ENCODE data around the gene MAPKAP1. TPM values are rescaled to one million over a fixed set of nuclear protein-coding genes. Genes with fewer than 3 reads are reported as not detected.

Gene MAPKAP1
- total and polyA plus RNA-seq, 2 of the 13 experiments (the other 11 are each of a cell fraction or from before 2014, with no cell fraction given), result 45.0 to 64.3 TPM

- TF ChIP-seq, protein P1, sequence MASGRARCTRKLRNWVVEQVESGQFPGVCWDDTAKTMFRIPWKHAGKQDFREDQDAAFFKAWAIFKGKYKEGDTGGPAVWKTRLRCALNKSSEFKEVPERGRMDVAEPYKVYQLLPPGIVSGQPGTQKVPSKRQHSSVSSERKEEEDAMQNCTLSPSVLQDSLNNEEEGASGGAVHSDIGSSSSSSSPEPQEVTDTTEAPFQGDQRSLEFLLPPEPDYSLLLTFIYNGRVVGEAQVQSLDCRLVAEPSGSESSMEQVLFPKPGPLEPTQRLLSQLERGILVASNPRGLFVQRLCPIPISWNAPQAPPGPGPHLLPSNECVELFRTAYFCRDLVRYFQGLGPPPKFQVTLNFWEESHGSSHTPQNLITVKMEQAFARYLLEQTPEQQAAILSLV (CRISPR knock-in tag; IDR thresholded peaks at IDR 0.05; ENCODE audit: borderline replicate concordance), result no peak; the same call in 1 of the 2 replicates
- TF ChIP-seq MIER2 (CRISPR knock-in tag; IDR thresholded peaks at IDR 0.05), result no peak
- peak; percentile 76 for TF ChIP-seq HNRNPK (IDR thresholded peaks at IDR 0.05; ENCODE audit: low read depth, low read length, poor library complexity, severe bottlenecking)
- peak; percentile 55 for TF ChIP-seq ZFY (CRISPR knock-in tag; IDR thresholded peaks at IDR 0.05)
- 0 out of 2 replicates have a peak, but pooled peaks have one; percentile 21 for TF ChIP-seq HNRNPL (IDR thresholded peaks at IDR 0.05; ENCODE audit: low read depth, low read length)
- TF ChIP-seq HOXA9 (CRISPR knock-in tag; IDR thresholded peaks at IDR 0.05; ENCODE audit: borderline replicate concordance), result no peak
- TF ChIP-seq ZNF20 (CRISPR knock-in tag; IDR thresholded peaks at IDR 0.05), result no peak
- TF ChIP-seq FOXK1 (CRISPR knock-in tag; IDR thresholded peaks at IDR 0.05; ENCODE audit: borderline replicate concordance, low read depth), result no peak
- no peak for TF ChIP-seq YEATS2 (CRISPR knock-in tag; IDR thresholded peaks at IDR 0.05; ENCODE audit: borderline replicate concordance)
- peak; percentile 66; the same call in 1 of the 2 replicates for TF ChIP-seq ZNF235 (CRISPR knock-in tag; IDR thresholded peaks at IDR 0.05; ENCODE audit: borderline replicate concordance)
- no peak; the same call in 1 of the 2 replicates for TF ChIP-seq MTF1 (CRISPR knock-in tag; IDR thresholded peaks at IDR 0.05)
- peak; percentile 90 to 96 for TF ChIP-seq HMGXB4 (CRISPR knock-in tag; IDR thresholded peaks at IDR 0.05; ENCODE audit: borderline replicate concordance in 1 of 2, low read depth in 1 of 2)
- TF ChIP-seq, protein P2, sequence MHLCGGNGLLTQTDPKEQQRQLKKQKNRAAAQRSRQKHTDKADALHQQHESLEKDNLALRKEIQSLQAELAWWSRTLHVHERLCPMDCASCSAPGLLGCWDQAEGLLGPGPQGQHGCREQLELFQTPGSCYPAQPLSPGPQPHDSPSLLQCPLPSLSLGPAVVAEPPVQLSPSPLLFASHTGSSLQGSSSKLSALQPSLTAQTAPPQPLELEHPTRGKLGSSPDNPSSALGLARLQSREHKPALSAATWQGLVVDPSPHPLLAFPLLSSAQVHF (CRISPR knock-in tag; IDR thresholded peaks at IDR 0.05), result no peak
- TF ChIP-seq KLF11 (CRISPR knock-in tag; IDR thresholded peaks at IDR 0.05), result no peak; the same call in 1 of the 2 replicates
- peak; percentile 30; the same call in 1 of the 2 replicates for TF ChIP-seq SALL1 (CRISPR knock-in tag; IDR thresholded peaks at IDR 0.05)
- TF ChIP-seq ZFP36 (IDR thresholded peaks at IDR 0.05; ENCODE audit: borderline replicate concordance, low read depth, low read length, partially characterized antibody), result no peak
- no peak for TF ChIP-seq ETS1 (CRISPR knock-in tag; IDR thresholded peaks at IDR 0.05)
- TF ChIP-seq ATM (IDR thresholded peaks at IDR 0.05; ENCODE audit: borderline replicate concordance), result no peak
- no peak for TF ChIP-seq KDM6A (CRISPR knock-in tag; IDR thresholded peaks at IDR 0.05; ENCODE audit: low read depth)
These were observed 298.8 kb downstream of the MAPKAP1 start (continued) for GRCh38 chr9:125407974-125408900.

All from HepG2 (cell line).